ENCODE data around the gene NDOR1. TPM values are rescaled to one million over a fixed set of nuclear protein-coding genes. Genes with fewer than 3 reads are reported as not detected.

Gene NDOR1
- total and polyA plus RNA-seq, 2 experiments from 2014 or later, result 7.8 to 12.3 TPM

DNA sequence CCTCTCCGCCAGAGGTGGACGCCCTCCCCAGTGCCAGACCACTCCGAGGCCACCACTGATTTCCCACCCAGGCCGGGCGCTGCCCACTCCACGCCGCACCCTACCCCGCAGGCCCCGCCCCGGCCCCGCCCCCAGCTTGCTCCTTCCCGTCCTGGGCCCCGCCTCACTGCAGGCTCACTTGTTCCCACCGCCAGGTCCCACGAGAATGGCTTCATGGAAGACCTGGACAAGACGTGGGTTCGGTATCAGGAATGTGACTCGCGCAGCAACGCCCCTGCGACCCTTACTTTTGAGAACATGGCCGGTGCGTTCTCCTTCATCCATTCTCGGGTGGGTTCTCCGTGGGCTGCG, 42.2 kb upstream of the NDOR1 start:
- Histone ChIP-seq H3K79me2 (no peaks in the 10 kb centered on the region), H3K9me2 (replicated peaks; ENCODE audit: insufficient read depth) (no peaks in the 10 kb centered on the region), H2AFZ (no peak overlapping the region), H3K36me3 (replicated peaks; ENCODE audit: insufficient read depth, low read depth) (no peaks in the 10 kb centered on the region), H4K20me1 (ENCODE audit: insufficient read depth, poor library complexity, severe bottlenecking) (no peaks in the 10 kb centered on the region), H3K27me3 (peaks cover 97% of the 10 kb centered on the region), H3K4me3 (no peak overlapping the region), H3K9me3 (ENCODE audit: low read depth) (no peaks in the 10 kb centered on the region), H3K4me2 (peak overlapping the region; percentile 78), H3K4me1 (ENCODE audit: insufficient read depth) (peaks cover 17% of the 10 kb centered on the region), H3K27ac (no peak overlapping the region)
- 45% methylated on average over 22 of the region's 26 CpGs for WGBS (ENCODE audit: low lambda C conversion rate, missing lambda C conversion rate)
- no peak for DNase-seq (ENCODE audit: low spot score)
- TF ChIP-seq, protein P1, sequence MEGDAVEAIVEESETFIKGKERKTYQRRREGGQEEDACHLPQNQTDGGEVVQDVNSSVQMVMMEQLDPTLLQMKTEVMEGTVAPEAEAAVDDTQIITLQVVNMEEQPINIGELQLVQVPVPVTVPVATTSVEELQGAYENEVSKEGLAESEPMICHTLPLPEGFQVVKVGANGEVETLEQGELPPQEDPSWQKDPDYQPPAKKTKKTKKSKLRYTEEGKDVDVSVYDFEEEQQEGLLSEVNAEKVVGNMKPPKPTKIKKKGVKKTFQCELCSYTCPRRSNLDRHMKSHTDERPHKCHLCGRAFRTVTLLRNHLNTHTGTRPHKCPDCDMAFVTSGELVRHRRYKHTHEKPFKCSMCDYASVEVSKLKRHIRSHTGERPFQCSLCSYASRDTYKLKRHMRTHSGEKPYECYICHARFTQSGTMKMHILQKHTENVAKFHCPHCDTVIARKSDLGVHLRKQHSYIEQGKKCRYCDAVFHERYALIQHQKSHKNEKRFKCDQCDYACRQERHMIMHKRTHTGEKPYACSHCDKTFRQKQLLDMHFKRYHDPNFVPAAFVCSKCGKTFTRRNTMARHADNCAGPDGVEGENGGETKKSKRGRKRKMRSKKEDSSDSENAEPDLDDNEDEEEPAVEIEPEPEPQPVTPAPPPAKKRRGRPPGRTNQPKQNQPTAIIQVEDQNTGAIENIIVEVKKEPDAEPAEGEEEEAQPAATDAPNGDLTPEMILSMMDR (IDR thresholded peaks at IDR 0.05; ENCODE audit: poor library complexity), result no peak
- TF ChIP-seq EZH2 (IDR thresholded peaks at IDR 0.05; ENCODE audit: borderline replicate concordance) (no peak), EZH2phosphoT487 (IDR thresholded peaks at IDR 0.05; ENCODE audit: low read depth, severe bottlenecking, unreplicated experiment) (no peak)

DNA sequence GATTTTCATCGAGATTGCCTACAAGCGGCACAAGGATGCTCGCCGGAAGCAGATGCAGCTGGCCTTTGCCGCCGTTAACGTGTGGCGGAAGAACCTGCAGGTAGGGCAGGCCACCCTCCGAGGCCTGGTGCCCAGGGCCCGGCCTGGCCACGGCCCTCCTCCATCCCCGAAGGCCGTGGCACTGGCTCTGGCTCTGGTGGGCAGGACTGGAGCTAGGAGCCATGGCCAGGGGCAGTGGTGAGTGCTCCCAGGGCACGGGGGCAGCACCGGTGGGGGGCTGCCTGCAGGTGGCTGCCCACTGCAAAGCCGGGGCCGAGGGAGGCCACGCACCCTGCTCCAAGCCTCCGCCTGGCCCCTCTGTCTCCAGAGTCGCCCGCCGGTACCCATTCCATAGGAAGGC, 41.7 kb upstream of the NDOR1 start:
- H3K9me2 ChIP-seq (replicated peaks; ENCODE audit: insufficient read depth), result no peaks in the 10 kb centered on the region
- H4K20me1 ChIP-seq (ENCODE audit: insufficient read depth, poor library complexity, severe bottlenecking), result no peaks in the 10 kb centered on the region
- no peaks in the 10 kb centered on the region for H3K36me3 ChIP-seq (replicated peaks; ENCODE audit: insufficient read depth, low read depth)
- no peaks in the 10 kb centered on the region for H3K9me3 ChIP-seq (ENCODE audit: low read depth)
- no peak overlapping the region for H3K27ac ChIP-seq
- DNase-seq (ENCODE audit: low spot score), result no peak
- peaks cover 19% of the 10 kb centered on the region for H3K4me1 ChIP-seq (ENCODE audit: insufficient read depth)
- peaks cover 95% of the 10 kb centered on the region for H3K27me3 ChIP-seq
- TF ChIP-seq, protein P1 (IDR thresholded peaks at IDR 0.05; ENCODE audit: poor library complexity), result no peak
- TF ChIP-seq EZH2phosphoT487 (IDR thresholded peaks at IDR 0.05; ENCODE audit: low read depth, severe bottlenecking, unreplicated experiment) (no peak), EZH2 (IDR thresholded peaks at IDR 0.05; ENCODE audit: borderline replicate concordance) (no peak)
- no peaks in the 10 kb centered on the region for H3K79me2 ChIP-seq
- WGBS (ENCODE audit: low lambda C conversion rate, missing lambda C conversion rate), result 92% methylated on average over 22 of the region's 22 CpGs
- no peak overlapping the region for H3K4me3 ChIP-seq
- no peak overlapping the region for H3K4me2 ChIP-seq
- no peak overlapping the region for H2AFZ ChIP-seq

DNA sequence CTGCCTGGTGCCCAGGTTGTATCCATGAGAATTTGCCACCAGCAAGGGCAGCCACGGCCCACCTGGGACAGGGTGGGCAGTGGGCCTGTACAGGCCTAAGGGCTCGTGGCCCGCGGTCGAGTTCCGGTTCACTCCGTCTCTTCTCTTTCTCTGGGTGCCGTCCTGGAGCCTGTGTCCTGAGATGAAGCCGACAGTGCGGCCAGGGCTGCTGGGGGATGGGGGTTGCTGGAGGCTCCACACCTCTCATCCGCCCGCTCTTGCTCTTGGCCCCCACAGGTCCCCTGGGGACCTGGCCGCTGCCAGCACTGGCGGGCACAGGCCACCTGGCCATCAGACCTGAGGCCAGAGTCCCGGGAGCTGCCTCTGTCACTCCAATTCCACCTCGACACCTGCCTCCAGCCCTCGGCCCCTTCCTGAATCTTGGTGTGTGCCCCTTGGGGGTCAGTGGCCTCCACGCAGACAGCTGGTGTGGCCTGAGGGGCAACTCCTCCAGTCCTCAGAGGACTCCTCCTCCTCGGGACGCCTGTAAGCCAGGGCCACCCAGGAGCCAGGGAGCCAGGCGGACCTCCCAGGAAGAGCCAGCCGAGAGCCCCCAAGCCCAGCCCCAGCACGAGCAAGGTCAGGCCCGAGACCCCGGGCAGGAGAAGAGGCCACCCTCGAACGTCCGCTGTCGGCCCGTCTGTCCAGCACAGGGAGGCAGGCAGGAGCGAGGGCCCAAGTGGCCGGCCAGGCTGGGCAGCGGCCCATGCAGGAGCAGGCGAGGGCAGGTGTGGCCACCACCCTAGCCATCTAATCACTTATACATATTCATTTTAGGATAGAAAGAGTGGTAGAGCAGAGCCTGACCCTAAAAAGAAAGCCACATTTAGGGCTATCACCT, 40.9 kb upstream of the NDOR1 start:
- no peak overlapping the region for H2AFZ ChIP-seq
- H3K27me3 ChIP-seq, result peaks cover 94% of the 10 kb centered on the region
- H3K4me2 ChIP-seq, result no peak overlapping the region
- H3K4me1 ChIP-seq (ENCODE audit: insufficient read depth), result peaks cover 23% of the 10 kb centered on the region
- TF ChIP-seq EZH2phosphoT487 (IDR thresholded peaks at IDR 0.05; ENCODE audit: low read depth, severe bottlenecking, unreplicated experiment) (no peak), EZH2 (IDR thresholded peaks at IDR 0.05; ENCODE audit: borderline replicate concordance) (no peak)
- TF ChIP-seq, protein P1 (IDR thresholded peaks at IDR 0.05; ENCODE audit: poor library complexity), result no peak
- no peaks in the 10 kb centered on the region for H3K36me3 ChIP-seq (replicated peaks; ENCODE audit: insufficient read depth, low read depth)
- H3K27ac ChIP-seq, result no peak overlapping the region
- DNase-seq (ENCODE audit: low spot score), result no peak
- H3K4me3 ChIP-seq, result no peak overlapping the region
- H3K9me3 ChIP-seq (ENCODE audit: low read depth), result no peaks in the 10 kb centered on the region
- H3K79me2 ChIP-seq, result no peaks in the 10 kb centered on the region
- no peaks in the 10 kb centered on the region for H4K20me1 ChIP-seq (ENCODE audit: insufficient read depth, poor library complexity, severe bottlenecking)
- H3K9me2 ChIP-seq (replicated peaks; ENCODE audit: insufficient read depth), result no peaks in the 10 kb centered on the region
- 82% methylated on average over 34 of the region's 34 CpGs for WGBS (ENCODE audit: low lambda C conversion rate, missing lambda C conversion rate)

All from hepatocyte (in vitro differentiated cells).